GM21723 (cell line): ENCODE measurements around the gene PROZ.

Experiments
- ATAC-seq: cut with Tn5 transposase; IDR thresholded peaks from one replicate; pipeline ENCODE4 v1.9.1; 2021; ENCODE audit warnings: mild to moderate bottlenecking, moderate library complexity; ENCODE audit not compliant: unreplicated experiment

Gene PROZ

GRCh38 chr13:113203507-113204377 lies 45.3 kb downstream of the PROZ start:
- ATAC-seq: no peak

DNA sequence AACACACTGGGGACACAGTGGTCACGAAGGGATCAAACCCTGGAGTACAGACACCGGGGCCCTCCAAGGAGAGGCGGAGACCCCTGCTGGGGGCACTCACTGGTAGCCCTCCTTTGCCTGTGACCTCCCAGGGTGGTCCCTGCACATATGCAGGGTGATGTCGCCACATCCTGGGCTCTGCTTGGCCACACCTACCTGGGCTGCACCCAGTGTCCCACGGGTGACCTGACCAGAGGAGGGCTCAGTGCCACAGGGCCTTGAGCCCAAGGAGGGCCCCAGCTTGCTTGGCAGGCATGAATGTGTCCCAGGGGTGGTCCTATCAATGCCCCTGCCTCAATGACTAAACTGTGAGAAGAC lies 45.9 kb downstream of the PROZ start:
- ATAC-seq: no peak

- ATAC-seq: no peak
Observed at GRCh38 chr13:113205428-113205931, 47.0 kb downstream of the PROZ start.

- no peak for ATAC-seq
Observed at GRCh38 chr13:113207460-113207859, 49.0 kb downstream of the PROZ start.

DNA sequence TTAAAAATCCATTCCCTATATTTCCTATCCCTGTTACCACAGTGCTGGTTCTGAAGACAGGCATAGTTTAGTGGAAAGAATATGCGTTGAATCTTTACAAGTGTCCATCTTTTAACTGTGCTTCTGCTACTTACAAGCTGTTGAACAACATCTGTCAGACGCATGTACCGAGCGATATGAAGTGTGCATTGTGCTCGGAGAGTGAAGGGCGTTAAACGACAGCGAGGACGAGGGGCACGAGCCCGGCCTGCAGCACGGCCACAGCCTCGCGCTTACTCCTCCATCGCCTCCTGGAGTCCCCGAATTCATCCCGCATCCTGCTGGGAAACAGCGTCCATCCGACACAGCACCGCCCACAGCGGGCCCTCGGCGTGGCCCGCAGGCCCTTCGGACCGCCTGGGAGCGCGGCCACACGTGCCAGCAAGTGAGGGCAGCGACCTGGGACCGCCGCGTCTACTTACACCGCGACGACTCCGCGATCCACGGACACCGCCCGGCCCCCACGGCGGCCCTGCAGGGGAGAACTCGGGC lies 49.5 kb downstream of the PROZ start:
- peak; percentile 20 for ATAC-seq

DNA sequence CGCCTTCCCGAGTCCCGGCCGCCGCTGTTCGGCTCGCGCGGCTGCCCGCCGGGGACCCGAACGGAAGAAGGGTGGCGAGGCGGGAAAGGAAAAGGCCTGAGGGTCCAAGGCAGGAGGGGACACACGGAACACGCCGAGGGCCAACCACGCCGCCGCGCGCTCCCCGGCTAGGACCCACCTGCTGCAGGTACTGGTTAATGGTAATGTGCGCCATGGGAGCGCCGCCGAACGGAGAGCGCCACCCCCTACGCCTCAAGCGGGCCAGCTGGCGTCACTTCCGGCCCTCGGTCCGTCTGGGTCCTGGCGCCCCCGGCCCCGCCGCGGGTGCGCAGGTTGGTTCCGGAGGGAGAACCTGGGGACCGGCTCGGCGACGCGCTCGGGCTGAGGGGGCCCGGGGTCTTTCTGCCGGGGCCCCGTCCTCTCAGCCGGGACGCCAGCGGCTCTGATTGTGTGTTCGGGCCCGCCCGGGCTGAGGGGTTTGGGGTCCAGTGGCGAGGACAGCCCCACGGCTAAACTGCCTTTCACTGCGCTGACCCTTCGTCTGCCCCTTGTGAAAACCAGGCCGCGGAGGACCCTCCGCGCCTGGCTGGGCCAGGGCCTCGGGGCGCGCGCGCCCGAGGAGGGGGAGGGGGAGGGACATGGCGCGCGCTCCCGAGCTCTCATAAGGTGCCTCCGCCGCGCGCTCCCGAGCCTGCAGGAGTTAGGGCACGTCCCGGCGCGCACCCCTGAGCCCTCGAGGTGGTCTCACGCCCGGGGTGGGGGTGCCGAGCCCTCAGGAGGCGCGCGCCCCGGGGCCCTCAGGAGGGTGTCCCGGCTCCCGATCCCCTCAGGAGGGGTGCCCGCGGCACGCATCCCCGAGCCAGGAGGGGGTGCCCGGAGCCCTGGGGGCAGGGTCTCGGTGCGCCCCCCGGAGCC lies 50.2 kb downstream of the PROZ start, which contains the start of gene PCID2:
Gene PCID2, minus strand, starts transcription at position 249 of the 915 bp plus-strand sequence. Its CDS starts 35 bp downstream, at position 214.
- peak; percentile 78 for ATAC-seq

GRCh38 chr13:113209336-113209758 lies 50.9 kb downstream of the PROZ start, which contains the start of gene CUL4A:
CUL4A (plus strand) TSS chr13:113209613; CDS start chr13:113209628, 15 bp downstream.
- ATAC-seq: peak; percentile 52

DNA sequence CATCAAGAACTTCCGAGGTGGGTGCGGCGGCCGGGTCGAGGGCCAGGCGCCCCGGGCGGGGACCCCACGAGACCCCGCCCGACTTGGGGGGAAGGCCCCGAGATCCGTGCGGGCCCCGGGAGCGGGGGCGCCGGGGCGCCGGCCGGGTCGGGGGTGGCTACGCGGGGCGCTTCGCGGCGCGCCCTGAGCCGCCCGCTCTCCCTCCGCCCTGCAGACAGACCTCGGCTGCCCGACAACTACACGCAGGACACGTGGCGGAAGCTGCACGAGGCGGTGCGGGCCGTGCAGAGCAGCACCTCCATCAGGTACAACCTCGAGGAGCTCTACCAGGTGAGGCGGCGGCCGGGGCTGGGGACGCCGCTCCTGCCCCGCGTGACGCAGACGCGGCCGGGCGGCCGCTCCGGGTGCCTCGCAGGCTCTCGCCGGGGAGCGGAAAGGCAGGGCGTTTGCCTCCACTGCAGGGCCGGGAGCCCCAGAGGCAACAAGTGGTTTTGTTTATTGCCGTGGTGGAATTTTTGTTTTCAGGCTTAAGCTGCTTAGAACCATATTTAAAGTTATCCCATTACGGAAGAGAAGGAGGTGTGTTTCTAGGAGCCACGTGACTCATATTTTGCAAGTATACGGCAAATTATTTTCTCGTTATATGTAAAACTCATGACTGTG lies 51.4 kb downstream of the PROZ start:
- peak; percentile 39 for ATAC-seq

DNA sequence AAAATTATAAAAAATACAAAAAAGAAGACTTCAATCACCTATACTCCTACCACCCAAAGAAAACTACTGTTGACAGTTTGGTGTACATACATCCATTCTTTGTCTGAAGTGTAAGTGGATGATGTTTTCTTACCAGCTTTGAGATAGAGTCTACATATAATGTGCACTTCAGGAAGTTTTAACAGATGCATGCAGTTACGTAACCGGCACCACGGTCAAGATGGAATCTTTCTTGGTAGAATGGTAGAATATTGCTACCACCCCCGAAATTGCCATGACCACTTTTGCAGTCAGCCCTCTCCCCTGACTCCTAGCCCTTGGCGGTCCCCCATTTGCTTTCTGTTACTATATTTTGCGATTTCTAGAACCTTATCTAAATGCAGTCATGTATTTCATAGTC lies 52.4 kb downstream of the PROZ start:
- no peak for ATAC-seq

DNA sequence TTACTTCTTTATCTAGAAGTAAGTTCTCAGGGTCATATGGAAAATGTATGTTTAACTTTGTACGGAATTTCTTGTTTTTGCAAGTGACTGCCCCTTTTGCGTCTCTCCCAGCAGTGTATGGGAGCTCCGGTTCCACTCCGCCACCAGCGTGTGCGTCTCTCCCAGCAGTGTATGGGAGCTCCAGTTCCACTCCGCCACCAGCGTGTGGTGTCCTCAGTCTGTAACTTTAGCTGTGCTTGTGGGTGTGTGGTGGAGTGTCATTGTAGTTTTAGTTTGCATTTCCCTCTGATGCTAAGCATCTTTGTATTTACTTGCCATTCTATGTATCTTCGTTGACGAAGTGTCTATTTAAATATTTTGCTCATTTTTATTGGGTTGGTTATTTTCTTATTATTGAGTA lies 53.3 kb downstream of the PROZ start:
- ATAC-seq: no peak

GRCh38 chr13:113216254-113217048 lies 58.0 kb downstream of the PROZ start:
- ATAC-seq: no peak

DNA sequence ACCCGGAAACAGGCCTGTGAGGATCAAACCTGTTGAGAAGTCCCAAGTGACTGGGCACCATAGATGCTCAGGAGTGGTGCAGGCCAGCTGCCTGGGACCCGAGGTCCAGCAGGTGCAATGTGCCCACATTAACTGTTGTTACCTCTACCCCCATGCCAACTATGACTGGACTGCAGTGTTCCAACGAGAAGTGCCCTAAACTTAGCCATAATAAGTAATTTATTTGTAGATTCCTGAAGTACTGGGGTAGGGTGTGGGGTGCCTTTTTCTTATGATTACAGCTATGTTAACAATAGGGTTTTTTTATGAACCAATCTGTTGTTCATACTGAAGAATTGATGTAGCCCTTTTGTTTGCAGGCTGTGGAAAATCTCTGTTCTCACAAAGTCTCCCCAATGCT lies 60.1 kb downstream of the PROZ start:
- no peak for ATAC-seq

DNA sequence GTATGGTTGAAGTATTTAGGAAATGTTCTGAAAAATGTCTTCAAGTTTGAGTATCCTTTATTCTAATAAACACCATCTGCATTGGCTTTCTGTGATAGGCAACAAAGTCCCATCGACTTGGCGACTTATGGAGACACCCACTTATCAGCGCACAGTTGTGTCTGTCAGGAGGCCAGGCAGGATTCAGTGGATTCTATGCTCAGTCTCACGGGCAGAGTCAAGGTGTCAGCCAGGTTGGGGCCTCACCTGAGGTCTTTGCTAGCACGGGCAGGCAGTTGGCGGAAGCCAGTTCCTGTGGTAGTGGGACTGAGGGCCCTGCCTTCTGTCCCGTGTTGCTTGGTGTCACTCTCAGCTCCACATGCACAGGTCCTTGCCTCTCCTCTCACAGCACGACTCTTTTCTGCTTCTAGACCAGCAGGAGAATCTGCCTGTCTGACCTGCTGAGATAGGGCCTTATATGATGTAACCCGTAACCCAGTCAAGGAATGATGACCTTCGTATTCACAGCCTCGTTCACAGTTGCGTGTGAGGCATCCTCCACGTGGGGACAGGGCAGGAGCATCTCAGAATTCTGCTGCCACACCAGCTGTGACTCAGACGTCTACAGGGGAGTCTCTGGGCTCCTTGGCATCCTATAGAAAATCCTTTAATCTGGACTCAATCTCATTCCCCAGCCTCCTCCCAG lies 61.0 kb downstream of the PROZ start:
- no peak for ATAC-seq

GRCh38 chr13:113220141-113220598 lies 61.7 kb downstream of the PROZ start:
- ATAC-seq: no peak

- ATAC-seq: no peak
Observed at GRCh38 chr13:113220877-113221276, 62.4 kb downstream of the PROZ start.
